GM18498 (cell line): Measurements from ENCODE around the gene GATAD2B.
A peak's percentile ranks its signal among the peaks of the same experiment; 100 is the strongest.
"Not testable (repeated sequence)": the region's sequence is repeated elsewhere in the genome, so short reads cannot be mapped to it uniquely, and the experiment has no call there.

ENCODE experiments used
- ATAC-seq: cut with Tn5 transposase; IDR thresholded peaks from one replicate; pipeline ENCODE4 v1.9.1; 2021; ENCODE audit warnings: mild to moderate bottlenecking, moderate library complexity; ENCODE audit not compliant: unreplicated experiment

Gene GATAD2B

DNA sequence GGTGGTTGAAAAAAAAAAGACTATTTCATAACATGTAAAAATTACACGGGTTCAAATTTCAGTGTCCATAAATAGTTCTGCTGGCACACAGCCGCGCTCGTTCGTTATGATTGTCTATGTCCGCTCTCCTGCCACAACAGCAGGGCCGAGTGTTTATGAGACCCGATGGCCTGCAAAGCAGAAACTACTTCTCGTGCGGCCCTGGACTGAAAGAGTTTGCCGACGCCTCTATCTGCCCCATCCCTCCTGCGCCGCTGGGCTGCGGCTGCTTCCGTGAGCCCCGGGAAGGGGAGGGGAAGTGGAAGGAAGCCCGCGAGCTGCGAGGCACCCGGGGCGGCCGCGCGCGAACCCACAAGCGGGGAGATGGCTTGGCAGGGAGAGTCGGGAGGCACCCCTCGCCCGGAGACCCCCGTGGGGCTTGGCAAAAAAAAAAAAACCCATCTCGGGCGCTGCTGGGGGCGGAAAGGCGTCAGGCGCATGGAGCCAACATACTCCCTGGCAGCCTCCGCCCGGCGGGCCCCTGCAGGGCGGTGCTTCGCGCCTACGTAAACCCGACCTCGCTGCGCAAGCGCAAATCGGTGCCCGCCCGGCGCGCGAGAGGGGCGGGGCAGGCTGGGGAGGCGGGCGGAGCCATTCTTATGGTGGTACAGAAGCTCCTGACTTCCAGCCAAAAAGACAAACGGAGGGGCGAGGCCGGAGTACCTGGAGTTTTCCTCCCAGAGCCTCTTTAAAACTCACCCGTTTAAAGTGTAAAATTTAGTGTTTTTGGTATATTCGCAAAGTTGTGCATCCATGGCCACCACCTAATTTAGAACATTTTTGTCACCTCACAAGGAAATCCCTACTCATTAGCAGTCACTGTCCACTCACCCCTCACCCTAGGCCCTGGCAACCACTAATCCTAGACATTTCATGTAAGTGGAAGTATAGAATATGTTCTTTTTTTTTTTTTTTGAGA lies 139.3 kb downstream of the GATAD2B start:
- ATAC-seq, result peak; percentile 90

DNA sequence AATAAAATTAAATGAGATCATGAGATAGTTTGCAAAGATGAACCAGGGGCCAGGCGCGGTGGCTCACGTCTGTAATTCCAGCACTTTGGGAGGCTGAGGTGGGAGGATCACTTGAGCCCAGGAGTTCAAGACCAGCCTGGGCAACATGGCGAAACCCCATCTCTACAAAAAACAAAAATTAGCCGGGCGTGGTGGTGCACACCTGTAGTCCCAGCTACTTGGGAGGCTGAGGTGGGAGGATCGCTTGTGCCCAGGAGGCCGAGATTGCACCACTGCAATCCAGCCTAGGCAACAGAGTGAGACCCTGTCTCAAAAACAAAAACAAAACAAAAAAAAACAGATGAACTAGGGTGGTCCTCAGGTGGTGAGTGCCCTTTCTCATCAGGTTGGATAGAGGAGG lies 140.1 kb downstream of the GATAD2B start:
- ATAC-seq, result not testable (repeated sequence)

DNA sequence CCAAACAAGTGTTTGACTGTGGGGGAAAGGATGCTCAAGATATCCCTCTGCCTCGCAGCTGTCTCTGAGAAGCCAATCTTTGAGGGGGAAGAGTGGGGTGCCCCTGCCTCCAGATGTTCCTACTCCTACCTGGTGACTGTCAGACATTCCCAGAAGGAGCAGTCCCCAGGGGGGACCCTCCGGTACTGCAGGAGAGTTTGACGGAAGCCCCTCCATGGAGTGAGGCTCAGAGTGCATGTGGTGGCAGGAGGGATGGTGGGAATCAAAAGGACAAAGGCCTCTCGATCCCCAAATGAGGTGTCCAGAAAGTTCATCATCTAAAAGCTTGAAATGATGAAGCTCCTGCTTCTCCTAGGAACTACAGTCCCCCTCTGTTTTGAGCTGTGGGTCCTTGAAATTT lies 142.2 kb downstream of the GATAD2B start:
- ATAC-seq, result no peak

DNA sequence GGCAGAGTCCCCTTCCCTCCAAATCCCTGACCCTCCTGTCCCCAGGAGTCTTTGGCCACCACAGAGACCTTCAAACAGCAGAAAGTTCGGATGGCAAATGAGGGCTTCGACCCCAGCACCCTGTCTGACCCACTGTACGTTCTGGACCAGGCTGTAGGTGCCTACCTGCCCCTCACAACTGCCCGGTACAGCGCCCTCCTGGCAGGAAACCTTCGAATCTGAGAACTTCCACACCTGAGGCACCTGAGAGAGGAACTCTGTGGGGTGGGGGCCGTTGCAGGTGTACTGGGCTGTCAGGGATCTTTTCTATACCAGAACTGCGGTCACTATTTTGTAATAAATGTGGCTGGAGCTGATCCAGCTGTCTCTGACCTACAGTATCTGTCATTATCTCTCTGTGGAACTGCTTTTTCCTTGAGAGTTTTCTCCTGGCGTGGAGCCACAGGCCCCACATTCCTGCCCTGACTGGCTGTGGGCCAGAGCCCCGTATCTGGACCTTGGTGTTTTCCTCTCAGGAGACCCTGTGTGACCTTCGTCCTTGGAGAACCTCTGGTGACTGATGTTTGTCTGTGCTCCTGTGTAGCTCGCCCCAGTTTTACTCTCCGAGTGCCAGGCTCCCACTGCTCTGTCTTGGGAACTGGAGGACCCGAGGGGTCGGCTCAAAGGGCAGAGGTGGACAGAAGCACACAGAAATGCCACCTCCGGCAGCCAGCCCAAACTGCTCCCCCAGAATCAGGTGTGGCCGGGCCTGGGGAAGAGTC lies 142.8 kb downstream of the GATAD2B start:
- no peak for ATAC-seq

DNA sequence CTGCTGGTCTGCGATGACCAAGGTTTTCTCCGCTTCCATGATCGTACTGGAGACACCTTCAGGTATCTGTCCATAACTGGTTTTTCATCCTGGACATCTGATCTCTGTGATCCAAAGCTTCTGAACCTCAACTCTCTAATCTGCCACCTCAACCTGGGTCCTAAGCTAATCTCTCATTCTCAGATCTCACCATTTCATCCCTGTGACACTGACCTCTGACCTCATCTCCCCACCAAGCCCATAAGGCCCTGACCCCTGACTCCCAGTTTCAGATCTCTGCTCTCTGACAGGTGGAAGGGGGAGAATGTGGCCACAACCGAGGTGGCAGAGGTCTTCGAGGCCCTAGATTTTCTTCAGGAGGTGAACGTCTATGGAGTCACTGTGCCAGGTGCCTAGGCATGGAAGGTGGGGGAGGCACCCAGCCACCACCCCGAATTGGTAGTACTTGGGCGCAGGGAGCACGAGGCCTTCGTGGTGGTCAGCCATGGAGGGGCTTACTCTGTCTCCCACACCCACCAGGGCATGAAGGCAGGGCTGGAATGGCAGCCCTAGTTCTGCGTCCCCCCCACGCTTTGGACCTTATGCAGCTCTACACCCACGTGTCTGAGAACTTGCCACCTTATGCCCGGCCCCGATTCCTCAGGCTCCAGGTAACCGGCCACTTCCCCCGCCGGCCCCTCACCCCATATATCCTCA lies 143.8 kb downstream of the GATAD2B start:
- ATAC-seq, result no peak

DNA sequence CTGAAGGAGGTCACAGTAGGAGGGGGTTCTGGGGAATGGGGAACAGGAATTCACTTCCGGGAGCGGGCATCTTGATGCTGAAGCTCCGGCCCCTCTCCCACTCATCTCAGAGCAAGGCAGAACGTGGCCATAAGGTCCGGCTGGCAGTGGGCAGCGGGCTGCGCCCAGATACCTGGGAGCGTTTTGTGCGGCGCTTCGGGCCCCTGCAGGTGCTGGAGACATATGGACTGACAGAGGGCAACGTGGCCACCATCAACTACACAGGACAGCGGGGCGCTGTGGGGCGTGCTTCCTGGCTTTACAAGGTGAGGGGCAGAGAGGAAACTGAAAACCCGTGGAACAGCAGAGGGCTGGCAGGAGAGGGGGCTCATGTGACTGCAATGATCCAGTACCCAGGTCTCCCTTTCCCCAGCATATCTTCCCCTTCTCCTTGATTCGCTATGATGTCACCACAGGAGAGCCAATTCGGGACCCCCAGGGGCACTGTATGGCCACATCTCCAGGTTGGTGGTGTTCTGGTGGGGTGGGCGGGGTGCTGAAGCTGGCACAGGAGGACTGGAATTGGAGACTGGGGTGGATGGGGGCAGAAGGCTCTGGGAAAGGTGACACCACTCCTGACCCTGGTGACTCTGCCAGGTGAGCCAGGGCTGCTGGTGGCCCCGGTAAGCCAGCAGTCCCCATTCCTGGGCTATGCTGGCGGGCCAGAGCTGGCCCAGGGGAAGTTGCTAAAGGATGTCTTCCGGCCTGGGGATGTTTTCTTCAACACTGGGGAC lies 144.5 kb downstream of the GATAD2B start:
- no peak for ATAC-seq

DNA sequence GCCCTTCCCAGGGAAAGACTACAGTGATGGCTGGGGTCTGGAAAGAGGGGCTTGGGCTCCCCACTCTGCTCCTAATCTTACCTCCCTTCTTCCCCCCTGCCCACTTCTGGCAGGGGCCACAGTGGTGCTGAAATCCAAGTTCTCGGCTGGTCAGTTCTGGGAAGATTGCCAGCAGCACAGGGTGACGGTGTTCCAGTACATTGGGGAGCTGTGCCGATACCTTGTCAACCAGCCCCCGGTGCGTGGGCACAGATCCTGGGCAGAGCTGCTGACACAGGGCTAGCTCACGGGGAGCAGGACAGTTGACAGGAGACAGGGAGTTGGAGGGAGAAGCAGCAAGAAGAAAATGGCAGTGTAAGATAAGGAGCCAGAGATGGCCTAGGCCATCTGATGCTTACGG lies 145.1 kb downstream of the GATAD2B start:
- no peak for ATAC-seq

DNA sequence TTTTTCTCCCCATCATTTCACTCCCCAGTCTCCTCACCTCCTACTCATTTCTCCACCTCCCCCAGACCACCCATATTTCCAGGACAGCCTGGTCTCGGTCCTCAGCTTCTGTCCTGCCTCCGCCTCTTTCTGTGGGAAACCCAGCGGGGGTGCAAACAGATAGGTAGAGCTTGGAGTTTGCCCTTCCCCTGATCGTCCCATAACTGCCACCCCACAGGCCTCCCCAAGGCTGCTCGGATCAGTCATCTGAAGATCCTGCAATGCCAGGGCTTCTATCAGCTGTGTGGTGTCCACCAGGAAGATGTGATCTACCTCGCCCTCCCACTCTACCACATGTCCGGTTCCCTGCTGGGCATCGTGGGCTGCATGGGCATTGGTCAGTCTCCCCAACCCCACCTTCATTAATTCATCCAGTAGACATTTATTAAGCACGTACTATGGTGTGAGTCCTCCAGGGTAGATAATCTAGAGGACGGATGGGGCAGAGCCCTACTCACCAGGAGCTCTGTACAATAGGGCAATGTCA lies 145.9 kb downstream of the GATAD2B start:
- ATAC-seq, result no peak

DNA sequence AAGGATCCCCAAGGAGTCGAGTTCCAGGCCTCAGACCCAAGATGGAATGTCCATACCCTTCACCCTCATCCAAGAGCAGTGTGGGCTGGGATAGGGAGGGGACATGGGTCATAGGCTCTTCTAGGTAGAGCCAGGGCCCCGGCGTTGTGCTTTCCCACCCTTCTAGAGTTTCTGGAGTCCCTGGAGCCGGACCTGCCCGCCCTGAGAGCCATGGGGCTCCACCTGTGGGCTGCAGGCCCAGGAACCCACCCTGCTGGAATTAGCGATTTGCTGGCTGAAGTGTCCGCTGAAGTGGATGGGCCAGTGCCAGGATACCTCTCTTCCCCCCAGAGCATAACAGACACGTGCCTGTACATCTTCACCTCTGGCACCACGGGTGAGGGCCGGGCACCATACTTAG lies 146.4 kb downstream of the GATAD2B start:
- no peak for ATAC-seq

DNA sequence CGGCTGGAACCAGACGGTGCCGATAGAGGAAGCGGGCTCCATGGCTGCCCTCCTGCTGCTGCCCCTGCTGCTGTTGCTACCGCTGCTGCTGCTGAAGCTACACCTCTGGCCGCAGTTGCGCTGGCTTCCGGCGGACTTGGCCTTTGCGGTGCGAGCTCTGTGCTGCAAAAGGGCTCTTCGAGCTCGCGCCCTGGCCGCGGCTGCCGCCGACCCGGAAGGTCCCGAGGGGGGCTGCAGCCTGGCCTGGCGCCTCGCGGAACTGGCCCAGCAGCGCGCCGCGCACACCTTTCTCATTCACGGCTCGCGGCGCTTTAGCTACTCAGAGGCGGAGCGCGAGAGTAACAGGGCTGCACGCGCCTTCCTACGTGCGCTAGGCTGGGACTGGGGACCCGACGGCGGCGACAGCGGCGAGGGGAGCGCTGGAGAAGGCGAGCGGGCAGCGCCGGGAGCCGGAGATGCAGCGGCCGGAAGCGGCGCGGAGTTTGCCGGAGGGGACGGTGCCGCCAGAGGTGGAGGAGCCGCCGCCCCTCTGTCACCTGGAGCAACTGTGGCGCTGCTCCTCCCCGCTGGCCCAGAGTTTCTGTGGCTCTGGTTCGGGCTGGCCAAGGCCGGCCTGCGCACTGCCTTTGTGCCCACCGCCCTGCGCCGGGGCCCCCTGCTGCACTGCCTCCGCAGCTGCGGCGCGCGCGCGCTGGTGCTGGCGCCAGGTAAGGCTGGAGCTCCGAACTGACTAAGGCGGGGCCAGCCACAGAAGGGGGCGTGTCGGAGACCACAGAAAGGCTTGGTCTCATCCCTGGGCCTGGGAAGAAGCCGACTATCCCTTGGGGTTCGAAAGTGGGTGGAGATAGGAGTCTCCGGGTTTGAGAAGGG lies 147.1 kb downstream of the GATAD2B start:
- ATAC-seq, result peak; percentile 62

DNA sequence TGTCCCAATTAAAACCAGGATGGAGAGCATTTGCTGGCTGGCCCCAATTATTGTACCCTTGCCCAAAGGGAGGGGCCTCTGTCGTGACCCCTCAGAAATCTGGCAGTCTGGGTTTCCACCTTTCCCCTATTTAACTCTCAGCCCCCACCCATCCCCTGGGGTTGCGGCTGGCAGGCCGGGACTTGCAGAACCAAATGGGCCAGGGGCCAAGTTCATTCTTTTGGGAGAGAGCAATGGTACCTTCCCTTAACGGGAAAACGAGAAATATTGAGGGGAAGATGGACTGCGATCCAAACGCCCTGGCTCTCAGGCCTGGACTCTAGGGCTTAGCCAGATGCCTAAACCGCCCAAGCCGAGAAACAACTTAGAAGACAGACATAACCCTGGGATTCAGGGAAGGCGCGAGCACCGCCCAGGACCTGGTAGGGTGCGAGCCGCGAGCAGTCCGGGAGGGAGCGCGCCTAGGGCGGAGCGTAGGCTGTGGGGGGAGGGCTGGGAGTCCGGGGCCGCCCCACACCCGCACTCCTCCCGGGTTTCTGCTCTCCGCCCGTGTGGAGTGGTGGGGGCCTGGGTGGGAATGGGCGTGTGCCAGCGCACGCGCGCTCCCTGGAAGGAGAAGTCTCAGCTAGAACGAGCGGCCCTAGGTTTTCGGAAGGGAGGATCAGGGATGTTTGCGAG lies 147.9 kb downstream of the GATAD2B start, which contains the start of gene SLC27A3:
Gene SLC27A3, plus strand, starts transcription at position 628 of the 678 bp plus-strand sequence. CDS start 91 bp downstream, outside the sequence.
- peak; percentile 26 for ATAC-seq

DNA sequence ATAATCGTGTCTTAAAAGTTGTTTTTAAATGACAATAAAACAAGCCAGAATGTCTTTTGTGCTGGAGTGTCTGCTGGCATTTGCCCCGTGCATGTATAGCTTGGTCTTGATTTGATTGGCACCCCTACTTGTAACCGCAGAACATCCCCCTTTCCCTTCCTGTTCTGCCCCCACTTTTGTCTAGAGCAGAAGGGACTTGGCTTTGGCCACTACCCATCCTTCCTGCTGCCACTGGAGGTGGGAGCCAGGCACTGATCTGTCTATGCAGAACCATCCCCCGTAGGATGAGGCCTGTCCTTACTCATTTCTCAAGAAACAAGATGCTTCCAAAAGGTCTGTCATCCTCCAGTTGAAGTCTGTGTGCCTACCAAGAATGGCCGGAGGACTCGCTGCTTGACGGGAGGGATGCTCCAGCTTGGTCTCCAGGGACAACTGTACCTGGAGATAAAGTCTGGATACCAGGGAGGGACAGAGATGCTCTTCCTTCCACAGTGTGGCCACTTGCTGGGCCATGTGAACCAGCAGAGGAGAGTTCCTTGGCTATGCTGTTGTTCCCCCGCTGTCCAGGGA lies 148.7 kb downstream of the GATAD2B start:
- ATAC-seq, result no peak

DNA sequence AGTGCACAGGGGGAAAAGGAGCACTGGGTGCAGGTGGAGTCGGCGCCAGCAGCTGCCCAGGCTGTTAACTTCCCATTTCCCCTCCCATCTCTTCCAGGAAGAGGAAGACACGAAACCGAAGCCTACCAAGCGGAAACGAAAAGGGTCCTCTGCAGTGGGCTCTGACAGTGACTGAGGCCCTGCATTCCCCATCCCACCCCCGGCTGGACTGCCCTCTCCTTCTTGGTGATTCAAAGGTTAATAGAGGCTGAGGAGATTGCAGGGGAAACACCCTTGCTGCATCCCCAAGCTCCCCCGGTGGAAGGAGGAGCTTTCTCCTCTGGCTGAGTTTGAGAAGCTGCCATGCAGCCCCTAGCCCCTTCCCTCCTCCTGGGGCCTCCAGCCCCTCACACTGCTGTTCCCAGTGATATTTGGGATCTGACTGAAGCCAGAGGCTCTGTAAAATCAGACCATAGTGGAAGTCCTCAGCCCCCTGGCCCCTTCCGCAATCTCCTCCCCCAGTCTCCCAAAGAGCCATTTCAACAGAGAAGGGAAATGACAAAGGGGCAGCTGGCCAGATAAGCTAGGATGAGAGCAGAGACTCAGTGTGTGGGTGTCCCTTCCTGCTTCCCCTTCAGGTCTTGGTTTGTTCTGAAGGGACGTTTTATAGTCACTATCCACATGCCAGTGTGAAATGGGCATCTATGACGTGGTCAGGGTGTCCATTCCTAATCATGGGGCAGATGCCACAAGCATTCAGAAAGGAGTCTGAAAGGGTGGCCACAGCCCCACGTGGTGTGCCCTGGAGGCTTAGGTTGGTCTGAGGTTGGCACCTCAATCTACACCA lies 149.5 kb downstream of the GATAD2B start:
- ATAC-seq, result no peak

DNA sequence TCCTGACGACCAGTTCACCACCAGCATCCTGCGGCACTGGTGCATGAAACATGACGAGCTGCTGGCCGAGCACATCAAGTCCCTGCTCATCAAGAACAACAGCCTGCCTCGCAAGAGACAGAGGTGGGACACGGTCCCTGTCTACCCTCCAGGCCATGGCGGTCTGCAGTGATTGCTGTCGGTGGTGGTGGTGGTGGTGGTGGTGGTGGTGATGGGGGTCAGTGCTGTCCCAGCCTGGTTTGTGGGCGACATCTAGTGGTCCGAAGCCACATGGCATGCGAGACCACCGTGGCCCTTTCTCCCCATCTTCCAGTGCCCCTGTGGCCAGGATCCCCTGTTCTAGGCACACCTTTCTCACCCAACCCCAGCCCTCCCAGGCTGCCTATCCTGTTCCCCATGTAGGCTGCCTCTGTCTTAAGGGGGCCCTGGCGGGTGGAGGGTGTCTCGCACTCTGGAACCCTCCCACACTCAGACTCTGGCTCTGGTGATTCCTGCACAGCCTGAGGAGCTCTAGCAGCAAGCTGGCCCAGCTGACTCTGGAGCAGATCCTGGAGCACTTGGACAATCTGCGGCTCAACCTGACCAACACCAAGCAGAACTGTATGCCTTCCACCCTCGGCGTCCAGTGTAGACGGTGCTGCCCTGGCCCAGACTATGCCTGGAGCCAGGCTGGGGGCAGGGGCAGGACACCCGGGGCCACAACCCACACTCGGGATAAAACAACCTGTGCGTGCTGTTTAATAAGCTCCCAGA lies 150.8 kb downstream of the GATAD2B start:
- no peak for ATAC-seq

DNA sequence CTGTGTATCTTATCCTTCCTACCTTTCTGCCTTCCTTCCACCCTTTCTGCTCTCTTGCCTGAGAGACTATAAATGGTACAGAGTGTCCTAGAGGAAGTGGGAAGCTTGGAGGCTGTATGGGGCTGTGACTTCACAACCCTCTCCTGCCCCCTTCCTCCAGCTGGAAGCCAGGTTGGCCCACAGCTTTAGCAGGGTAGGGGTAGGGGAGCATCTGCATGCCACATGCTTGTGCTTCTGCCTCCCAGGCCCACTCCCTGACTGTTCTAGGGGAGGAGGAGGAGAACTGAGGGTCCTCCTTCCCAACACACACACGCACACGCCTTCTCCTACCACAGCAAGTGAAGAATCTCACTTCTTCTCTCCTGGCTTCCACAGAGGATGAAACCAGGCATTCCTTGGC lies 151.5 kb downstream of the GATAD2B start:
- no peak for ATAC-seq

DNA sequence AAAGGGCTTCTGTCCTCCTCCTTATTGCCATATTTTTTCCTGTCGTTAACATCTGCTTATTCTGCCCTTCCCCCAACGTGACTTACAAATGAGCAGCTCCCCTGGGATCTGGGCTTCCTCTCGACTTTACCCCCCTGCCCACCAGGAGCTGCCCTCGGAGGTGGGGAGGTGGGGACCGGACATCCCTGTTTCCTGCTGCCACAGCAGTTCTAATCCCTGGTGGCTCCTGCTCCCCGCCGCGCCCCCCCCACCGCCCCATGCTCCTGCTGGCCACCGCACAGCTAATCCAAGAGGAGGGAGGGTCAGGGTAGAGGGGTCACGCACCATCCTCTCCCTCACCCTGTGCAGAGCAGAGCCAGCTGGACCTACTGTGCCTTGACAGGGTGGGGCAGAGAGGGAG lies 152.0 kb downstream of the GATAD2B start:
- no peak for ATAC-seq

DNA sequence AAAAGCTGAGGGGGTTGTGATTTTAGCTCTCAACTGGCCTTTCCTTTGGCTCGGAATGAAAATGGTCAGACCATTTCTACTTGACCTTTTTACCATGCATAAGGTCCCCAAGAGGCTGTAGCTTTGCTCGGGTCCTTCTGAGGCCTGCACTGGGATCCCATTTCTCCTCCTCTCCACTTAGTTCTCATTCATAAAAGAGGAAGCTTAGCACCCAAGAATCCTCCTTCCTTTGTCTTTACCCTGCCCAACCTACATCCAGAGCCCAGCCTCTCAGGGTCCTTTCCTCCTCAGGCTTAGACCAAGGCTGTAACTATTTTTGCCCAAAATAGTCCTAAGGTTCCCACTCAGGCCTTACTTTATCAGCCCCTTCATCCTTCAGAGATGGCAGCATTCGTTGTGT lies 153.6 kb downstream of the GATAD2B start:
- ATAC-seq, result no peak
